Breast epithelium (tissue), 3 donors: ENCODE results near the gene ABHD2.

Experiments used
- POLR2A ChIP-seq: fragments of 450-650 bp; IDR thresholded peaks from one replicate; pipeline ENCODE4 v1.6.1; 2016; ENCODE audit warnings: antibody characterized with exemption, mild to moderate bottlenecking, moderate library complexity
- POLR2AphosphoS5 ChIP-seq, 3 donors: sonication (generic); formaldehyde crosslinking; IDR thresholded peaks; one replicate each; pipeline ENCODE4 v1.6.1; 2017; ENCODE audit warnings: antibody characterized with exemption in 3 of 3
- TF ChIP-seq, protein P1 (sequence below), 3 donors: fragments of 450-650 bp; IDR thresholded peaks; one replicate each; pipeline ENCODE4 v1.5.1; 2016 to 2017; ENCODE audit warnings: antibody characterized with exemption in 3 of 3, mild to moderate bottlenecking in 3 of 3, moderate library complexity in 3 of 3

DNA sequence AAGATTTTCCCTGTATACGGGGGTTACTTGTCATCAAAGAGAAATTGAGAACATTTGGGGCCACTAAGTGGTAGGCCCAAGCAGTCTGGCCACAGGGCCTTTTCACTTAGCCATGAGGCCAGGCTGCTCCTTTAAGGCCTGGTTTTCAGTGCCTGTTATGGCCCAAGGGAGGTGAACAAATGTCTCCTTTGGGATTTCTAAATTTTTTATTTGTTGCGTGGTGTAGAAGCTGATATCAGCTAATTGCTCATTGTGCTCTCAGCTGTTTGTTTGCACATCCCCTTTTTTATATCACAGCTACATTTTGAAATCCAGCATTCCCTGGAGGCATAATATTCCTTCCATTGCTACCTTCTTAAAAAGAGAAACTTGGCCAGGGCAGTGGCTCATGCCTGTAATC lies 84.7 kb downstream of the ABHD2 start:
- TF ChIP-seq, protein P1, sequence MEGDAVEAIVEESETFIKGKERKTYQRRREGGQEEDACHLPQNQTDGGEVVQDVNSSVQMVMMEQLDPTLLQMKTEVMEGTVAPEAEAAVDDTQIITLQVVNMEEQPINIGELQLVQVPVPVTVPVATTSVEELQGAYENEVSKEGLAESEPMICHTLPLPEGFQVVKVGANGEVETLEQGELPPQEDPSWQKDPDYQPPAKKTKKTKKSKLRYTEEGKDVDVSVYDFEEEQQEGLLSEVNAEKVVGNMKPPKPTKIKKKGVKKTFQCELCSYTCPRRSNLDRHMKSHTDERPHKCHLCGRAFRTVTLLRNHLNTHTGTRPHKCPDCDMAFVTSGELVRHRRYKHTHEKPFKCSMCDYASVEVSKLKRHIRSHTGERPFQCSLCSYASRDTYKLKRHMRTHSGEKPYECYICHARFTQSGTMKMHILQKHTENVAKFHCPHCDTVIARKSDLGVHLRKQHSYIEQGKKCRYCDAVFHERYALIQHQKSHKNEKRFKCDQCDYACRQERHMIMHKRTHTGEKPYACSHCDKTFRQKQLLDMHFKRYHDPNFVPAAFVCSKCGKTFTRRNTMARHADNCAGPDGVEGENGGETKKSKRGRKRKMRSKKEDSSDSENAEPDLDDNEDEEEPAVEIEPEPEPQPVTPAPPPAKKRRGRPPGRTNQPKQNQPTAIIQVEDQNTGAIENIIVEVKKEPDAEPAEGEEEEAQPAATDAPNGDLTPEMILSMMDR (IDR thresholded peaks at IDR 0.05), result no peak
- TF ChIP-seq POLR2A (no peak), POLR2AphosphoS5 (IDR thresholded peaks at IDR 0.05) (no peak)
